Sigmoid colon (tissue), 7 donors: ENCODE measurements around the gene MAN2B1. TPM values are rescaled to one million over a fixed set of nuclear protein-coding genes. Genes with fewer than 3 reads are reported as not detected.

Experiments used
- DNase-seq: peaks from one replicate; pipeline ENCODE4 v3.0.0-alpha.2; 2019
- H3K27ac ChIP-seq, 4 donors: fragments of 200-600 bp; sonication (generic); one replicate each; pipeline ENCODE4 v1.5.1; 2016 to 2019; ENCODE audit warnings: mild to moderate bottlenecking in 1 of 4
- H3K27me3 ChIP-seq, 3 donors: fragments of 200-600 bp; sonication (generic); one replicate each; pipeline ENCODE4 v1.5.1; 2019; ENCODE audit warnings: mild to moderate bottlenecking in 1 of 3
- H3K36me3 ChIP-seq, 4 donors: fragments of 200-600 bp; sonication (generic); one replicate each; pipeline ENCODE4 v1.5.1; 2016 to 2019
- H3K4me1 ChIP-seq, 4 donors: fragments of 200-600 bp; sonication (generic); one replicate each; pipeline ENCODE4 v1.5.1; 2017 to 2019
- H3K4me3 ChIP-seq, 4 donors: fragments of 200-600 bp; sonication (generic); one replicate each; pipeline ENCODE4 v1.5.1; 2017 to 2019; ENCODE audit warnings: mild to moderate bottlenecking in 2 of 4, moderate library complexity in 1 of 4
- H3K9me3 ChIP-seq, 4 donors: fragments of 200-600 bp in 3 of 4; sonication (generic) in 3 of 4; one replicate each; pipeline versions ENCODE4 v1.5.1 to v1.6.1; 2013 to 2019
- CTCF ChIP-seq, 4 experiments: fragments of 450-650 bp in 3 of 4; fragments of 200-600 bp in 1 of 4; IDR thresholded peaks; one replicate each; pipeline ENCODE4 v1.5.1; 2016 to 2019; ENCODE audit warnings: antibody characterized with exemption in 4 of 4, mild to moderate bottlenecking in 3 of 4, moderate library complexity in 2 of 4
- EP300 ChIP-seq, 4 donors: sonication (generic); formaldehyde crosslinking; IDR thresholded peaks; one replicate each; pipeline ENCODE4 v1.6.1; 2017; ENCODE audit warnings: antibody characterized with exemption in 4 of 4
- POLR2A ChIP-seq, 2 donors: fragments of 450-650 bp; IDR thresholded peaks; one replicate each; pipeline ENCODE4 v1.6.1; 2016; ENCODE audit warnings: antibody characterized with exemption in 2 of 2, mild to moderate bottlenecking in 2 of 2, moderate library complexity in 2 of 2
- POLR2AphosphoS5 ChIP-seq, 4 donors: sonication (generic); formaldehyde crosslinking; IDR thresholded peaks; one replicate each; pipeline ENCODE4 v1.6.1; 2017; ENCODE audit warnings: antibody characterized with exemption in 4 of 4
- WGBS, 2 donors: extraction: QIAGEN DNeasy Blood & Tissue Kit; methylation state at CpG; one replicate each; pipeline ENCODE4 v1.1.7; 2013; 5-methylcytosine and 5-hydroxymethylcytosine counted together
- intact Hi-C: fragments of 100-400 bp; cut with DNase I; formaldehyde crosslinking; loops from one replicate; pipeline ENCODE4 v1.15.1; 2023
- polyA plus RNA-seq, 3 donors: library from polyadenylated mRNA; stranded (reverse); fragments of 200-250 nt; gene quantifications; one replicate each; pipeline ENCODE4 v1.2.3, GENCODE V29; 2013
- small RNA-seq, 3 donors: library from RNA; depleted of rRNA; stranded (forward); fragments of <200 nt; gene quantifications; one replicate each; pipeline ENCODE3, GENCODE V24; 2016
- total RNA-seq, 4 donors: library from RNA; depleted of rRNA; stranded (reverse); fragments of >200 nt; gene quantifications; one replicate each; pipeline ENCODE4 v1.1.0, GENCODE V29; 2016
- donor health status: healthy with polysubstance abuse.
- donor health status: Bipolar disorder and iron deficiency.
- donor health status: healthy.

The MAN2B1 gene
- total and polyA plus RNA-seq, 7 donors = 26.4 to 75.6 (median 59.8) TPM

- DNase-seq = peak; percentile 28
- WGBS, 2 donors = 96 to 100% methylated on average over 1 of the region's 1 CpG
- no peaks in the 10 kb centered on the region for H3K27me3 ChIP-seq
- peaks cover 0 to 15% (median 12%) of the 10 kb centered on the region in 4 donors for H3K4me1 ChIP-seq
- no peak overlapping the region for H3K27ac ChIP-seq
- no peak overlapping the region for H3K4me3 ChIP-seq
- peaks cover 0 to 66% (median 3%) of the 10 kb centered on the region in 4 donors for H3K36me3 ChIP-seq
- intact Hi-C loops = no loop called here
- H3K9me3 ChIP-seq = no peaks in the 10 kb centered on the region
- TF ChIP-seq POLR2AphosphoS5 (IDR thresholded peaks at IDR 0.05) = no peak
- TF ChIP-seq EP300 (IDR thresholded peaks at IDR 0.05) = no peak
- TF ChIP-seq CTCF (IDR thresholded peaks at IDR 0.05) = no peak
- no peak for TF ChIP-seq POLR2A (IDR thresholded peaks at IDR 0.05)
Observed at GRCh38 chr19:12606796-12607195, 59.7 kb downstream of the MAN2B1 start.

- peaks cover 0 to 80% (median 3%) of the 10 kb centered on the region in 4 donors for H3K36me3 ChIP-seq
- whole genome bisulfite sequencing, 2 donors = 88 to 93% methylated on average over 1 of the region's 1 CpG
- H3K9me3 ChIP-seq = no peaks in the 10 kb centered on the region
- intact Hi-C loops = no loop called here
- H3K4me1 ChIP-seq = no peaks in the 10 kb centered on the region
- H3K27me3 ChIP-seq = no peaks in the 10 kb centered on the region
- H3K4me3 ChIP-seq = no peak overlapping the region
- H3K27ac ChIP-seq = no peak overlapping the region
- no peak for DNase-seq
- no peak for TF ChIP-seq CTCF (IDR thresholded peaks at IDR 0.05)
- no peak for TF ChIP-seq EP300 (IDR thresholded peaks at IDR 0.05)
- no peak for TF ChIP-seq POLR2A (IDR thresholded peaks at IDR 0.05)
- TF ChIP-seq POLR2AphosphoS5 (IDR thresholded peaks at IDR 0.05) = no peak
Observed at GRCh38 chr19:12603714-12604113, 62.8 kb downstream of the MAN2B1 start.

- Histone ChIP-seq H3K27ac (no peak overlapping the region), H3K27me3 (no peaks in the 10 kb centered on the region), H3K4me1 (no peaks in the 10 kb centered on the region), H3K36me3 (peaks cover 0 to 37% (median 0%) of the 10 kb centered on the region in 4 donors), H3K9me3 (no peaks in the 10 kb centered on the region), H3K4me3 (no peak overlapping the region)
- no peak for DNase-seq
- TF ChIP-seq EP300 (IDR thresholded peaks at IDR 0.05) (no peak), CTCF (IDR thresholded peaks at IDR 0.05) (no peak), POLR2A (IDR thresholded peaks at IDR 0.05) (no peak), POLR2AphosphoS5 (IDR thresholded peaks at IDR 0.05) (no peak)
- intact Hi-C loops = no loop called here
- 91 to 92% methylated on average over 11 of the region's 11 CpGs for WGBS, 2 donors
Observed at GRCh38 chr19:12597594-12597993, 68.9 kb downstream of the MAN2B1 start.

- Histone ChIP-seq H3K27me3 (no peaks in the 10 kb centered on the region), H3K9me3 (no peaks in the 10 kb centered on the region), H3K4me3 (no peak overlapping the region), H3K4me1 (no peaks in the 10 kb centered on the region), H3K36me3 (peaks cover 0 to 32% (median 0%) of the 10 kb centered on the region in 4 donors), H3K27ac (no peak overlapping the region)
- DNase-seq = no peak
- 85 to 95% methylated on average over 38 of the region's 38 CpGs for WGBS, 2 donors
- TF ChIP-seq POLR2AphosphoS5 (IDR thresholded peaks at IDR 0.05) (no peak), POLR2A (IDR thresholded peaks at IDR 0.05) (no peak), EP300 (IDR thresholded peaks at IDR 0.05) (no peak), CTCF (IDR thresholded peaks at IDR 0.05) (no peak)
- intact Hi-C loops = no loop called here
Observed at GRCh38 chr19:12596927-12597548, 69.5 kb downstream of the MAN2B1 start.

Small RNAs within 50 kb of the gene (small RNA-seq; reads per million reads assigned to genes)
- 57.4 to 659 (median 153) reads per million in 3 donors for gene SNORD41

Other genes with a start within 250 kb of the MAN2B1 start
- 1 to 10 TPM; 3.2 to 5.6 (median 3.6) TPM for gene ZNF443, start 225.7 kb downstream of the MAN2B1 start, total RNA-seq
- gene ZNF443, start 225.7 kb downstream of the MAN2B1 start, polyA plus RNA-seq = 1 to 10 TPM; 2.3 to 2.4 (median 2.3) TPM
- gene ZNF709, start 181.9 kb downstream of the MAN2B1 start, total RNA-seq = 1 to 10 TPM; 2.4 to 8.3 (median 3.5) TPM
- 1 to 10 TPM in 1 of 3 donors, under 1 TPM in 2; 0.46 to 1.2 (median 0.60) TPM for gene ZNF709, start 181.9 kb downstream of the MAN2B1 start, polyA plus RNA-seq
- 10 to 100 TPM; 11.7 to 17.8 (median 16.4) TPM for gene ZNF564, start 115.3 kb downstream of the MAN2B1 start, total RNA-seq
- 1 to 10 TPM; 7.4 to 9.0 (median 7.8) TPM for gene ZNF564, start 115.3 kb downstream of the MAN2B1 start, polyA plus RNA-seq
- 1 to 10 TPM; 4.3 to 7.8 (median 5.5) TPM for gene ZNF490, start 55.9 kb downstream of the MAN2B1 start, total RNA-seq
- 1 to 10 TPM in 2 of 3 donors, not detected in 1; 1.6 to 2.2 TPM for gene ZNF490, start 55.9 kb downstream of the MAN2B1 start, polyA plus RNA-seq
- gene ZNF791, start 55.8 kb downstream of the MAN2B1 start, total RNA-seq = 10 to 100 TPM; 16.6 to 27.6 (median 22.3) TPM
- gene ZNF791, start 55.8 kb downstream of the MAN2B1 start, polyA plus RNA-seq = 1 to 10 TPM; 4.2 to 9.4 (median 5.3) TPM
- gene WDR83, start 65 bp upstream of the MAN2B1 start, total RNA-seq = 10 to 100 TPM in 2 of 4 donors, 1 to 10 TPM in 2; 7.8 to 11.7 (median 10.0) TPM
- 10 to 100 TPM in 2 of 3 donors, 1 to 10 TPM in 1; 8.3 to 13.4 (median 12.6) TPM for gene WDR83, start 65 bp upstream of the MAN2B1 start, polyA plus RNA-seq
- gene DHPS, start 15.1 kb upstream of the MAN2B1 start, total RNA-seq = 100 to 1,000 TPM; 105 to 160 (median 136) TPM
- gene DHPS, start 15.1 kb upstream of the MAN2B1 start, polyA plus RNA-seq = 10 to 100 TPM; 60.3 to 74.1 (median 73.3) TPM
- gene GNG14, start 21.3 kb upstream of the MAN2B1 start, total RNA-seq = not detected
- gene GNG14, start 21.3 kb upstream of the MAN2B1 start, polyA plus RNA-seq = not detected
- 1 to 10 TPM; 3.6 to 6.4 (median 4.5) TPM for gene FBXW9, start 29.9 kb upstream of the MAN2B1 start, total RNA-seq
- 10 to 100 TPM in 1 of 3 donors, 1 to 10 TPM in 2; 6.2 to 10.8 (median 7.8) TPM for gene FBXW9, start 29.9 kb upstream of the MAN2B1 start, polyA plus RNA-seq
- 10 to 100 TPM; 54.2 to 92.2 (median 60.5) TPM for gene TNPO2, start 57.2 kb upstream of the MAN2B1 start, total RNA-seq
- gene TNPO2, start 57.2 kb upstream of the MAN2B1 start, polyA plus RNA-seq = 10 to 100 TPM in 2 of 3 donors, 1 to 10 TPM in 1; 9.5 to 47.2 (median 12.0) TPM
- 100 to 1,000 TPM; 443 to 505 (median 475) TPM for gene TRIR, start 67.9 kb upstream of the MAN2B1 start, total RNA-seq
- 100 to 1,000 TPM; 261 to 324 (median 321) TPM for gene TRIR, start 67.9 kb upstream of the MAN2B1 start, polyA plus RNA-seq
- 10 to 100 TPM; 34.6 to 59.4 (median 44.5) TPM for gene GET3, start 70.8 kb upstream of the MAN2B1 start, total RNA-seq
- gene GET3, start 70.8 kb upstream of the MAN2B1 start, polyA plus RNA-seq = 100 to 1,000 TPM in 1 of 3 donors, 10 to 100 TPM in 2; 85.8 to 121 (median 98.5) TPM
- gene BEST2, start 85.0 kb upstream of the MAN2B1 start, total RNA-seq = under 1 TPM in 1 of 4 donors, not detected in 3; 0.36 TPM
- gene BEST2, start 85.0 kb upstream of the MAN2B1 start, polyA plus RNA-seq = 10 to 100 TPM; 44.4 to 50.0 (median 45.8) TPM
- gene HOOK2, start 108.8 kb upstream of the MAN2B1 start, total RNA-seq = 10 to 100 TPM; 10.2 to 37.9 (median 12.7) TPM
- gene HOOK2, start 108.8 kb upstream of the MAN2B1 start, polyA plus RNA-seq = 10 to 100 TPM; 36.0 to 80.4 (median 42.1) TPM
- gene JUNB, start 124.7 kb upstream of the MAN2B1 start, total RNA-seq = 1,000 to 10,000 TPM in 1 of 4 donors, 100 to 1,000 TPM in 3; 125 to 1,252 (median 504) TPM
- gene JUNB, start 124.7 kb upstream of the MAN2B1 start, polyA plus RNA-seq = 100 to 1,000 TPM in 2 of 3 donors, 10 to 100 TPM in 1; 91.6 to 289 (median 249) TPM
- gene PRDX2, start 135.1 kb upstream of the MAN2B1 start, total RNA-seq = 100 to 1,000 TPM; 248 to 312 (median 264) TPM
- gene PRDX2, start 135.1 kb upstream of the MAN2B1 start, polyA plus RNA-seq = 100 to 1,000 TPM; 277 to 379 (median 284) TPM
- not detected for gene THSD8, start 135.3 kb upstream of the MAN2B1 start, total RNA-seq
- gene THSD8, start 135.3 kb upstream of the MAN2B1 start, polyA plus RNA-seq = 1 to 10 TPM in 2 of 3 donors, not detected in 1; 2.5 to 2.8 TPM
- 1 to 10 TPM; 1.9 to 3.7 (median 3.0) TPM for gene RNASEH2A, start 139.8 kb upstream of the MAN2B1 start, total RNA-seq
- 10 to 100 TPM in 1 of 3 donors, 1 to 10 TPM in 2; 6.2 to 22.1 (median 7.2) TPM for gene RNASEH2A, start 139.8 kb upstream of the MAN2B1 start, polyA plus RNA-seq
- gene RTBDN, start 167.8 kb upstream of the MAN2B1 start, total RNA-seq = 1 to 10 TPM in 1 of 4 donors, under 1 TPM in 1, not detected in 2; 0.82 to 1.8 TPM
- gene RTBDN, start 167.8 kb upstream of the MAN2B1 start, polyA plus RNA-seq = under 1 TPM in 1 of 3 donors, not detected in 2; 0.83 TPM
- 1 to 10 TPM in 1 of 4 donors, under 1 TPM in 3; 0.49 to 3.3 (median 0.76) TPM for gene MAST1, start 171.8 kb upstream of the MAN2B1 start, total RNA-seq
- 1 to 10 TPM; 1.2 to 2.6 (median 1.8) TPM for gene MAST1, start 171.8 kb upstream of the MAN2B1 start, polyA plus RNA-seq
- gene DNASE2, start 214.7 kb upstream of the MAN2B1 start, total RNA-seq = 10 to 100 TPM; 28.6 to 45.1 (median 32.1) TPM
- 10 to 100 TPM; 11.4 to 45.4 (median 24.5) TPM for gene DNASE2, start 214.7 kb upstream of the MAN2B1 start, polyA plus RNA-seq
- not detected for gene KLF1, start 220.5 kb upstream of the MAN2B1 start, total RNA-seq
- gene KLF1, start 220.5 kb upstream of the MAN2B1 start, polyA plus RNA-seq = under 1 TPM in 1 of 3 donors, not detected in 2; 0.10 TPM
- gene GCDH, start 224.4 kb upstream of the MAN2B1 start, total RNA-seq = 10 to 100 TPM; 24.7 to 85.0 (median 34.8) TPM
- gene GCDH, start 224.4 kb upstream of the MAN2B1 start, polyA plus RNA-seq = 10 to 100 TPM; 10.8 to 40.0 (median 21.3) TPM